SK-N-SH treated with all-trans-retinoic acid at 6 μM for 48 hours (cell line): ENCODE results near the gene KCNG3.

Experiments
- ATAC-seq: fragments of 200-7000 bp; cut with Tn5 transposase; 3 replicates; pipeline ENCODE4 v1.9.1; 2020; ENCODE audit warnings: mild to moderate bottlenecking, moderate library complexity
- ARNTL ChIP-seq: fragments of 450-650 bp; formaldehyde crosslinking; IDR thresholded peaks from 2 replicates; pipeline ENCODE4 v1.5.0; 2020; ENCODE audit warnings: low read depth, mild to moderate bottlenecking, moderate library complexity, borderline replicate concordance
- BACH2 ChIP-seq: fragments of 250-450 bp; sonication (Bioruptor Pico); IDR thresholded peaks from 2 replicates; pipeline ENCODE4 v1.9.0; 2021; ENCODE audit warnings: mild to moderate bottlenecking, borderline replicate concordance
- CSDC2 ChIP-seq: fragments of 250-450 bp; sonication (Bioruptor Pico); IDR thresholded peaks from 2 replicates; pipeline ENCODE4 v1.5.0; 2020; ENCODE audit warnings: mild to moderate bottlenecking, moderate library complexity
- CSRNP3 ChIP-seq: fragments of 250-450 bp; sonication (Bioruptor Pico); IDR thresholded peaks from 2 replicates; pipeline ENCODE4 v1.5.1; 2021; ENCODE audit warnings: mild to moderate bottlenecking, moderate library complexity
- ESRRG ChIP-seq: fragments of 250-450 bp; sonication (Bioruptor Pico); IDR thresholded peaks from 2 replicates; pipeline ENCODE4 v1.6.1; 2021; ENCODE audit warnings: mild to moderate bottlenecking
- GLIS3 ChIP-seq: fragments of 250-450 bp; sonication (Bioruptor Pico); IDR thresholded peaks from 2 replicates; pipeline ENCODE4 v1.5.0; 2020; ENCODE audit warnings: mild to moderate bottlenecking, moderate library complexity
- OSR1 ChIP-seq: fragments of 250-450 bp; sonication (Bioruptor Pico); IDR thresholded peaks from 2 replicates; pipeline ENCODE4 v1.8.0; 2022; ENCODE audit warnings: moderate library complexity, mild to moderate bottlenecking, inconsistent platforms
- PATZ1 ChIP-seq: fragments of 250-450 bp; sonication (Bioruptor Pico); IDR thresholded peaks from 2 replicates; pipeline ENCODE4 v1.8.0; 2020; ENCODE audit warnings: mild to moderate bottlenecking, moderate library complexity, borderline replicate concordance
- PPARA ChIP-seq: fragments of 250-450 bp; sonication (Bioruptor Pico); IDR thresholded peaks from 2 replicates; pipeline ENCODE4 v1.5.0; 2020; ENCODE audit warnings: mild to moderate bottlenecking, borderline replicate concordance
- RARB ChIP-seq: fragments of 250-450 bp; sonication (Bioruptor Pico); IDR thresholded peaks from 2 replicates; pipeline ENCODE4 v1.8.0; 2021; ENCODE audit warnings: mild to moderate bottlenecking, moderate library complexity
- SNAI2 ChIP-seq: fragments of 250-450 bp; sonication (Bioruptor Pico); IDR thresholded peaks from 2 replicates; pipeline ENCODE4 v1.5.0; 2020; ENCODE audit warnings: mild to moderate bottlenecking, moderate library complexity
- TCF4 ChIP-seq: fragments of 250-450 bp; sonication (Bioruptor Pico); IDR thresholded peaks from 2 replicates; pipeline ENCODE4 v1.8.0; 2021; ENCODE audit warnings: mild to moderate bottlenecking, moderate library complexity, borderline replicate concordance
- TOX ChIP-seq: fragments of 250-450 bp; sonication (Bioruptor Pico); IDR thresholded peaks from 2 replicates; pipeline ENCODE4 v1.8.0; 2021; ENCODE audit warnings: mild to moderate bottlenecking, moderate library complexity, borderline replicate concordance
- ZC3H10 ChIP-seq: fragments of 250-450 bp; sonication (Bioruptor Pico); IDR thresholded peaks from 2 replicates; pipeline ENCODE4 v1.5.1; 2021; ENCODE audit warnings: mild to moderate bottlenecking, moderate library complexity
- ZFP3 ChIP-seq: fragments of 250-450 bp; sonication (Bioruptor Pico); IDR thresholded peaks from 2 replicates; pipeline ENCODE4 v1.5.0; 2020; ENCODE audit warnings: mild to moderate bottlenecking, moderate library complexity
- ZFP30 ChIP-seq: fragments of 450-650 bp; formaldehyde crosslinking; IDR thresholded peaks from 2 replicates; pipeline ENCODE4 v1.5.0; 2022; ENCODE audit warnings: mild to moderate bottlenecking, moderate library complexity
- ZNF565 ChIP-seq: fragments of 450-650 bp; formaldehyde crosslinking; conservative IDR thresholded peaks from 2 replicates; pipeline ENCODE4 v1.5.0; 2020; ENCODE audit warnings: low read depth, mild to moderate bottlenecking, moderate library complexity
- ZNF70 ChIP-seq: fragments of 450-650 bp; formaldehyde crosslinking; IDR thresholded peaks from 2 replicates; pipeline ENCODE4 v1.5.0; 2020; ENCODE audit warnings: mild to moderate bottlenecking, moderate library complexity
- TF ChIP-seq, protein P1 (sequence below): fragments of 250-450 bp; sonication (Bioruptor Pico); IDR thresholded peaks from 2 replicates; pipeline ENCODE4 v1.5.1; 2020; ENCODE audit warnings: low read depth, mild to moderate bottlenecking, moderate library complexity
- TF ChIP-seq, protein P2 (sequence below): fragments of 250-450 bp; sonication (Bioruptor Pico); IDR thresholded peaks from 2 replicates; pipeline ENCODE4 v1.5.0; 2020; ENCODE audit warnings: mild to moderate bottlenecking, moderate library complexity

The KCNG3 gene

DNA sequence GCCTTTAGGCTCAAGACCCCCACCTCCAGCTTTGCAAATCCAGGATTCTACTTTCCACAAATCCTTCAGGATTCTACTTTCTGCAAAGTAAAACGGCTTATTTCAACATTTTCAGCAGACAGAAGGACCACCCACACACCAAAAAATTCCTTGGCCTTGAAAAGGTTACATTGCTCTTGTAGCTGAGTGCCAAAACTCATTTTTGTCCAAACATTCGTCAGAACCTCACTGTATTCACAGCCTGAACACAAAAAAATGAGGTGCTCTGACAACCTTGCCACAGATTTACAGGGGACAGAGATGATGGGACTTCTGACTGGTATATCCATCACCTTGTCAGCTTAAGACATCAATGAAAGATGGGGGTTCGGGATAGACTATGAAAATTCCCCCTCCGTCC is 69.7 kb downstream of the KCNG3 start:
- TF ChIP-seq PPARA (CRISPR knock-in tag) (no peak), BACH2 (CRISPR knock-in tag) (no peak), ZNF565 (CRISPR knock-in tag) (no peak), PATZ1 (no peak), CSRNP3 (CRISPR knock-in tag) (no peak), OSR1 (no peak), CSDC2 (CRISPR knock-in tag) (no peak), GLIS3 (no peak)
- TF ChIP-seq, protein P1, sequence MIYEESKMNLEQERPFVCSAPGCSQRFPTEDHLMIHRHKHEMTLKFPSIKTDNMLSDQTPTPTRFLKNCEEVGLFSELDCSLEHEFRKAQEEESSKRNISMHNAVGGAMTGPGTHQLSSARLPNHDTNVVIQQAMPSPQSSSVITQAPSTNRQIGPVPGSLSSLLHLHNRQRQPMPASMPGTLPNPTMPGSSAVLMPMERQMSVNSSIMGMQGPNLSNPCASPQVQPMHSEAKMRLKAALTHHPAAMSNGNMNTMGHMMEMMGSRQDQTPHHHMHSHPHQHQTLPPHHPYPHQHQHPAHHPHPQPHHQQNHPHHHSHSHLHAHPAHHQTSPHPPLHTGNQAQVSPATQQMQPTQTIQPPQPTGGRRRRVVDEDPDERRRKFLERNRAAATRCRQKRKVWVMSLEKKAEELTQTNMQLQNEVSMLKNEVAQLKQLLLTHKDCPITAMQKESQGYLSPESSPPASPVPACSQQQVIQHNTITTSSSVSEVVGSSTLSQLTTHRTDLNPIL = no peak
- TF ChIP-seq, protein P2, sequence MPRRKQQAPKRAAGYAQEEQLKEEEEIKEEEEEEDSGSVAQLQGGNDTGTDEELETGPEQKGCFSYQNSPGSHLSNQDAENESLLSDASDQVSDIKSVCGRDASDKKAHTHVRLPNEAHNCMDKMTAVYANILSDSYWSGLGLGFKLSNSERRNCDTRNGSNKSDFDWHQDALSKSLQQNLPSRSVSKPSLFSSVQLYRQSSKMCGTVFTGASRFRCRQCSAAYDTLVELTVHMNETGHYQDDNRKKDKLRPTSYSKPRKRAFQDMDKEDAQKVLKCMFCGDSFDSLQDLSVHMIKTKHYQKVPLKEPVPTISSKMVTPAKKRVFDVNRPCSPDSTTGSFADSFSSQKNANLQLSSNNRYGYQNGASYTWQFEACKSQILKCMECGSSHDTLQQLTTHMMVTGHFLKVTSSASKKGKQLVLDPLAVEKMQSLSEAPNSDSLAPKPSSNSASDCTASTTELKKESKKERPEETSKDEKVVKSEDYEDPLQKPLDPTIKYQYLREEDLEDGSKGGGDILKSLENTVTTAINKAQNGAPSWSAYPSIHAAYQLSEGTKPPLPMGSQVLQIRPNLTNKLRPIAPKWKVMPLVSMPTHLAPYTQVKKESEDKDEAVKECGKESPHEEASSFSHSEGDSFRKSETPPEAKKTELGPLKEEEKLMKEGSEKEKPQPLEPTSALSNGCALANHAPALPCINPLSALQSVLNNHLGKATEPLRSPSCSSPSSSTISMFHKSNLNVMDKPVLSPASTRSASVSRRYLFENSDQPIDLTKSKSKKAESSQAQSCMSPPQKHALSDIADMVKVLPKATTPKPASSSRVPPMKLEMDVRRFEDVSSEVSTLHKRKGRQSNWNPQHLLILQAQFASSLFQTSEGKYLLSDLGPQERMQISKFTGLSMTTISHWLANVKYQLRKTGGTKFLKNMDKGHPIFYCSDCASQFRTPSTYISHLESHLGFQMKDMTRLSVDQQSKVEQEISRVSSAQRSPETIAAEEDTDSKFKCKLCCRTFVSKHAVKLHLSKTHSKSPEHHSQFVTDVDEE (CRISPR knock-in tag) = no peak
- ATAC-seq = no peak

- TF ChIP-seq ZFP3 (CRISPR knock-in tag) = no peak
- no peak for TF ChIP-seq ZFP30 (CRISPR knock-in tag)
- TF ChIP-seq ESRRG (CRISPR knock-in tag) = no peak
- TF ChIP-seq PPARA (CRISPR knock-in tag) = no peak
- TF ChIP-seq CSRNP3 (CRISPR knock-in tag) = no peak
- TF ChIP-seq ZNF70 = no peak
- TF ChIP-seq GLIS3 = no peak
- no peak for TF ChIP-seq ZC3H10 (CRISPR knock-in tag)
- TF ChIP-seq ZNF565 (CRISPR knock-in tag) = no peak
- TF ChIP-seq ARNTL (CRISPR knock-in tag) = no peak
- TF ChIP-seq TOX (CRISPR knock-in tag) = no peak
- TF ChIP-seq, protein P2 (CRISPR knock-in tag) = no peak
- no peak for TF ChIP-seq CSDC2 (CRISPR knock-in tag)
- no peak for TF ChIP-seq TCF4 (CRISPR knock-in tag)
- TF ChIP-seq SNAI2 (CRISPR knock-in tag) = no peak
- TF ChIP-seq, protein P1 = no peak
- TF ChIP-seq BACH2 (CRISPR knock-in tag) = no peak
- no peak for TF ChIP-seq RARB
- no peak for TF ChIP-seq OSR1
- TF ChIP-seq, all 23 proteins: peak for 0
- ATAC-seq = peak; percentile 7; the same call in 1 of the 3 replicates
Measured at GRCh38 chr2:42421601-42422239, 72.1 kb downstream of the KCNG3 start.
